WTC11 (cell line): ENCODE results near the gene AFF3. TPM values are rescaled to one million over a fixed set of nuclear protein-coding genes. Genes with fewer than 3 reads are reported as not detected.

Experiments used
- ATAC-seq: fragments of 200-7000 bp; cut with Tn5 transposase; 2 replicates; pipeline ENCODE4 v1.10.0; 2021; ENCODE audit warnings: mild to moderate bottlenecking, moderate library complexity
- CTCF ChIA-PET: fragments of 300-600 bp; sonication (Branson Sonifier 250); formaldehyde crosslinking; loops from one replicate; lab custom pipeline; 2021; ENCODE audit warnings: antibody characterized with exemption; lab: Charles Lee
- POLR2A ChIA-PET: fragments of 350-600 bp; sonication (Branson Sonifier 250); formaldehyde crosslinking; loops from one replicate; lab custom pipeline; 2021; ENCODE audit warnings: antibody characterized with exemption; lab: Charles Lee
- DNase-seq: peaks from one replicate; pipeline ENCODE4 v3.0.0; 2021; ENCODE audit warnings: low spot score
- H3K27ac Mint-ChIP-seq: 2 replicates; pipeline ENCODE4 v1.8.0; 2021; ENCODE audit warnings: mixed read lengths
- H3K27me3 Mint-ChIP-seq: 2 replicates; pipeline ENCODE4 v1.8.0; 2021; ENCODE audit warnings: low read depth, mild to moderate bottlenecking, moderate library complexity, mixed read lengths
- H3K36me3 Mint-ChIP-seq: 2 replicates; pipeline ENCODE4 v1.8.0; 2021; ENCODE audit warnings: mixed read lengths
- H3K4me1 Mint-ChIP-seq: 2 replicates; pipeline ENCODE4 v1.8.0; 2022; ENCODE audit warnings: mixed read lengths
- H3K4me3 Mint-ChIP-seq: 2 replicates; pipeline ENCODE4 v1.8.0; 2021; ENCODE audit warnings: mild to moderate bottlenecking, moderate library complexity, mixed read lengths
- H3K9me3 Mint-ChIP-seq: 2 replicates; pipeline ENCODE4 v1.8.0; 2021; ENCODE audit warnings: mixed read lengths
- AR ChIP-seq: fragments of 250-450 bp; sonication (Bioruptor Pico); IDR thresholded peaks from 2 replicates; pipeline ENCODE4 v1.9.0; 2021; ENCODE audit warnings: mild to moderate bottlenecking
- ATF3 ChIP-seq: sonication (generic); formaldehyde crosslinking; conservative IDR thresholded peaks from 2 replicates; pipeline ENCODE4 v1.8.1; 2022; ENCODE audit warnings: mild to moderate bottlenecking, missing genetic modification reagents
- CREM ChIP-seq: sonication (generic); formaldehyde crosslinking; IDR thresholded peaks from 2 replicates; pipeline ENCODE4 v1.8.1; 2022; ENCODE audit warnings: mild to moderate bottlenecking, missing genetic modification reagents, moderate library complexity
- EMX1 ChIP-seq: fragments of 250-450 bp; sonication (Bioruptor Pico); IDR thresholded peaks from 2 replicates; pipeline ENCODE4 v1.8.0; 2021; ENCODE audit warnings: mild to moderate bottlenecking
- ESRRA ChIP-seq: sonication (generic); formaldehyde crosslinking; IDR thresholded peaks from 2 replicates; pipeline ENCODE4 v1.8.1; 2022; ENCODE audit warnings: mild to moderate bottlenecking, missing genetic modification reagents, borderline replicate concordance
- FOXP1 ChIP-seq: sonication (generic); formaldehyde crosslinking; IDR thresholded peaks from 2 replicates; pipeline ENCODE4 v1.8.0; 2022; ENCODE audit warnings: missing genetic modification reagents, mild to moderate bottlenecking, moderate library complexity, borderline replicate concordance
- IRF1 ChIP-seq: sonication (generic); formaldehyde crosslinking; IDR thresholded peaks from 2 replicates; pipeline ENCODE4 v1.8.0; 2023; ENCODE audit warnings: missing genetic modification reagents
- JAZF1 ChIP-seq: fragments of 250-450 bp; sonication (Bioruptor Pico); IDR thresholded peaks from 2 replicates; pipeline ENCODE4 v1.9.0; 2021; ENCODE audit warnings: moderate library complexity, mild to moderate bottlenecking, inconsistent platforms
- SMAD4 ChIP-seq: sonication (generic); formaldehyde crosslinking; IDR thresholded peaks from 2 replicates; pipeline ENCODE4 v1.8.0; 2022; ENCODE audit warnings: mild to moderate bottlenecking, missing genetic modification reagents
- TEAD1 ChIP-seq: sonication (generic); formaldehyde crosslinking; IDR thresholded peaks from 2 replicates; pipeline ENCODE4 v1.8.0; 2022; ENCODE audit warnings: mild to moderate bottlenecking, missing genetic modification reagents
- ZNF219 ChIP-seq: sonication (generic); formaldehyde crosslinking; IDR thresholded peaks from 2 replicates; pipeline ENCODE4 v1.8.0; 2023; ENCODE audit warnings: missing genetic modification reagents, mild to moderate bottlenecking, borderline replicate concordance
- ZNF232 ChIP-seq: sonication (generic); formaldehyde crosslinking; IDR thresholded peaks from 2 replicates; pipeline ENCODE4 v1.8.0; 2022; ENCODE audit warnings: mild to moderate bottlenecking, missing genetic modification reagents
- total RNA-seq: library from RNA; stranded (reverse); gene quantifications from 3 replicates; pipeline ENCODE4 v1.2.3, GENCODE V29; 2021
- TF ChIP-seq, protein P1 (sequence below): sonication (generic); formaldehyde crosslinking; IDR thresholded peaks from 2 replicates; pipeline ENCODE4 v1.8.1; 2022; ENCODE audit warnings: low read depth, missing genetic modification reagents, borderline replicate concordance
- TF ChIP-seq, protein P2 (sequence below): sonication (generic); formaldehyde crosslinking; IDR thresholded peaks from 2 replicates; pipeline ENCODE4 v1.8.1; 2023; ENCODE audit warnings: mild to moderate bottlenecking, missing genetic modification reagents, moderate library complexity
- TF ChIP-seq, protein P3 (sequence below): sonication (generic); formaldehyde crosslinking; IDR thresholded peaks from 2 replicates; pipeline ENCODE4 v1.8.1; 2022; ENCODE audit warnings: missing genetic modification reagents, borderline replicate concordance
- TF ChIP-seq, protein P4 (sequence below): sonication (generic); formaldehyde crosslinking; IDR thresholded peaks from 2 replicates; pipeline ENCODE4 v1.8.0; 2023; ENCODE audit warnings: mild to moderate bottlenecking, missing genetic modification reagents

The AFF3 gene
- total RNA-seq, 1 experiment from 2014 or later, result 1.2 TPM

GRCh38 chr2:99836690-99837605 is 305.4 kb downstream of the AFF3 start (continued):
- TF ChIP-seq, protein P1, sequence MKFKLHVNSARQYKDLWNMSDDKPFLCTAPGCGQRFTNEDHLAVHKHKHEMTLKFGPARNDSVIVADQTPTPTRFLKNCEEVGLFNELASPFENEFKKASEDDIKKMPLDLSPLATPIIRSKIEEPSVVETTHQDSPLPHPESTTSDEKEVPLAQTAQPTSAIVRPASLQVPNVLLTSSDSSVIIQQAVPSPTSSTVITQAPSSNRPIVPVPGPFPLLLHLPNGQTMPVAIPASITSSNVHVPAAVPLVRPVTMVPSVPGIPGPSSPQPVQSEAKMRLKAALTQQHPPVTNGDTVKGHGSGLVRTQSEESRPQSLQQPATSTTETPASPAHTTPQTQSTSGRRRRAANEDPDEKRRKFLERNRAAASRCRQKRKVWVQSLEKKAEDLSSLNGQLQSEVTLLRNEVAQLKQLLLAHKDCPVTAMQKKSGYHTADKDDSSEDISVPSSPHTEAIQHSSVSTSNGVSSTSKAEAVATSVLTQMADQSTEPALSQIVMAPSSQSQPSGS (CRISPR knock-in tag), result no peak
- no peak for TF ChIP-seq EMX1 (CRISPR knock-in tag)
- TF ChIP-seq, protein P2, sequence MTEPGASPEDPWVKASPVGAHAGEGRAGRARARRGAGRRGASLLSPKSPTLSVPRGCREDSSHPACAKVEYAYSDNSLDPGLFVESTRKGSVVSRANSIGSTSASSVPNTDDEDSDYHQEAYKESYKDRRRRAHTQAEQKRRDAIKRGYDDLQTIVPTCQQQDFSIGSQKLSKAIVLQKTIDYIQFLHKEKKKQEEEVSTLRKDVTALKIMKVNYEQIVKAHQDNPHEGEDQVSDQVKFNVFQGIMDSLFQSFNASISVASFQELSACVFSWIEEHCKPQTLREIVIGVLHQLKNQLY (CRISPR knock-in tag), result no peak
- TF ChIP-seq CREM (CRISPR knock-in tag), result no peak
- TF ChIP-seq JAZF1 (CRISPR knock-in tag), result no peak
- TF ChIP-seq ATF3, result no peak
- no peak for TF ChIP-seq FOXP1 (CRISPR knock-in tag)
- no peak for TF ChIP-seq ZNF219 (CRISPR knock-in tag)
- no peak for TF ChIP-seq ESRRA (CRISPR knock-in tag)
- TF ChIP-seq SMAD4 (CRISPR knock-in tag), result no peak

- ChIA-PET POLR2A (interaction anchor here (0.5 kb wide), 1 partner anchor 35 kb away, joined by 3 read pairs; no protein-coding TSS in a partner anchor), CTCF (no interaction called here)
- Mint-ChIP-seq H3K4me1 (no peaks in the 10 kb centered on the region), H3K27ac (no peak overlapping the region; the same call in 1 of the 2 replicates), H3K9me3 (peaks cover 5% of the 10 kb centered on the region; the same call in 1 of the 2 replicates), H3K36me3 (no peaks in the 10 kb centered on the region), H3K4me3 (no peak overlapping the region), H3K27me3 (peaks cover 2% of the 10 kb centered on the region; the same call in 1 of the 2 replicates)
- TF ChIP-seq ZNF232 (CRISPR knock-in tag) (no peak), ZNF219 (CRISPR knock-in tag) (no peak), AR (CRISPR knock-in tag) (no peak), IRF1 (CRISPR knock-in tag) (no peak), TEAD1 (no peak)
- TF ChIP-seq, protein P3, sequence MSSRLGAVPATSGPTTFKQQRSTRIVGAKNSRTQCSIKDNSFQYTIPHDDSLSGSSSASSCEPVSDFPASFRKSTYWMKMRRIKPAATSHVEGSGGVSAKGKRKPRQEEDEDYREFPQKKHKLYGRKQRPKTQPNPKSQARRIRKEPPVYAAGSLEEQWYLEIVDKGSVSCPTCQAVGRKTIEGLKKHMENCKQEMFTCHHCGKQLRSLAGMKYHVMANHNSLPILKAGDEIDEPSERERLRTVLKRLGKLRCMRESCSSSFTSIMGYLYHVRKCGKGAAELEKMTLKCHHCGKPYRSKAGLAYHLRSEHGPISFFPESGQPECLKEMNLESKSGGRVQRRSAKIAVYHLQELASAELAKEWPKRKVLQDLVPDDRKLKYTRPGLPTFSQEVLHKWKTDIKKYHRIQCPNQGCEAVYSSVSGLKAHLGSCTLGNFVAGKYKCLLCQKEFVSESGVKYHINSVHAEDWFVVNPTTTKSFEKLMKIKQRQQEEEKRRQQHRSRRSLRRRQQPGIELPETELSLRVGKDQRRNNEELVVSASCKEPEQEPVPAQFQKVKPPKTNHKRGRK (CRISPR knock-in tag), result no peak
- TF ChIP-seq, protein P4, sequence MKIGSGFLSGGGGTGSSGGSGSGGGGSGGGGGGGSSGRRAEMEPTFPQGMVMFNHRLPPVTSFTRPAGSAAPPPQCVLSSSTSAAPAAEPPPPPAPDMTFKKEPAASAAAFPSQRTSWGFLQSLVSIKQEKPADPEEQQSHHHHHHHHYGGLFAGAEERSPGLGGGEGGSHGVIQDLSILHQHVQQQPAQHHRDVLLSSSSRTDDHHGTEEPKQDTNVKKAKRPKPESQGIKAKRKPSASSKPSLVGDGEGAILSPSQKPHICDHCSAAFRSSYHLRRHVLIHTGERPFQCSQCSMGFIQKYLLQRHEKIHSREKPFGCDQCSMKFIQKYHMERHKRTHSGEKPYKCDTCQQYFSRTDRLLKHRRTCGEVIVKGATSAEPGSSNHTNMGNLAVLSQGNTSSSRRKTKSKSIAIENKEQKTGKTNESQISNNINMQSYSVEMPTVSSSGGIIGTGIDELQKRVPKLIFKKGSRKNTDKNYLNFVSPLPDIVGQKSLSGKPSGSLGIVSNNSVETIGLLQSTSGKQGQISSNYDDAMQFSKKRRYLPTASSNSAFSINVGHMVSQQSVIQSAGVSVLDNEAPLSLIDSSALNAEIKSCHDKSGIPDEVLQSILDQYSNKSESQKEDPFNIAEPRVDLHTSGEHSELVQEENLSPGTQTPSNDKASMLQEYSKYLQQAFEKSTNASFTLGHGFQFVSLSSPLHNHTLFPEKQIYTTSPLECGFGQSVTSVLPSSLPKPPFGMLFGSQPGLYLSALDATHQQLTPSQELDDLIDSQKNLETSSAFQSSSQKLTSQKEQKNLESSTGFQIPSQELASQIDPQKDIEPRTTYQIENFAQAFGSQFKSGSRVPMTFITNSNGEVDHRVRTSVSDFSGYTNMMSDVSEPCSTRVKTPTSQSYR (CRISPR knock-in tag), result no peak
- no peak for ATAC-seq
- DNase-seq, result no peak
Measured at GRCh38 chr2:99834426-99834825, 308.0 kb downstream of the AFF3 start.
